ENCODE data around the gene KAT6B.

DNA sequence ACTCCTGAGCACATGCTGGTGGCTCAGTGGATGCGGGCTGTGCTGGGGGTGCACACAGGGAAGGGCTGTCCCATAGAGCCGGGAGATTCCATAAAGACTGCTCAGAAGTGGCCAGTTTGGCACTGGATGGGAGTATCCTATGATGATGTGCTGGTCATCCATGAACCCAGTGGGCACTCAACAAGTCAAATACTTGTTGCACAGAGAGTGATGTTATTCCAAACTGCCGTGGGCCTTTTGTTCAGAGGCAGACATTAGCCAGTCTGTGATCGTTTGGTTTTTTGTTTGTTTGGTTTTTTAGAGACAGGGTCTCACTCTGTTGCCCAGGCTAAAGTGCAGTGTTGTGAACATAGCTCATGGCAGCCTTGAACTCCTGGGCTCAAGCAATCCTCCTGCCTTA lies 254.2 kb downstream of the KAT6B start:
- TF ChIP-seq CTCF (IDR thresholded peaks at IDR 0.05) (no peak), POLR2A (IDR thresholded peaks at IDR 0.05) (no peak), POLR2AphosphoS5 (IDR thresholded peaks at IDR 0.05) (no peak), EP300 (IDR thresholded peaks at IDR 0.05) (no peak)

Measured in sigmoid colon (tissue), 4 donors.